Retina (tissue), 1 donor: Measurements from ENCODE around the gene ULK3.

ENCODE experiments used
- DNase-seq: peaks from one replicate; pipeline ENCODE4 v3.0.0-alpha.2; 2016

Gene ULK3

DNA sequence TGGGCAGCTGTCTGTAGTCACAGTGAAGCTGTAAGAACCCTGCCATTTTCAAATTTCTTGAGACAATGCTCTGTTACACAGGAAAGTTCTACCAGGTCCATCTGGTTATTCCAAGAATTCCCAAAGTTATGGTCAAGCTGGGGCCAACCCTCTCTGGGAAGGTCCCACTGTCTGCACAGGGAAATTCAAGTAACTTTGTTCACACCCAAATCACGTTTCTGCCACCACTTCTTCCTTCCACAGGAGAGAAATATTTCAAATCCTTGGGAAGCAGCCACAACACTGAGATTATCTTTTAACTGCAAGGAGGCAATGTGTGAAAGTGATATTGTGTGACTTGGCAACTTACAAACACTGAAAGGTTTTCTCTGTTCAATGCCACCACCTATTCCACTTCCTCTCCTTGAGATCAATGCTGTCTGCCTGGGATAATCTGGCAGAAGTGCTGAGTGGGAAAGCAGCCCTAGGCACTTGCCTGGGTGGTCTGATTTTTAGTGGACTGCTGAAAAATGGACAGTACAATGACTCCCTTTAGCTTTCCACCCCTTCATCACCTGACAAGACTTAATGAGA lies 24.6 kb upstream of the ULK3 start:
- no peak for DNase-seq

DNA sequence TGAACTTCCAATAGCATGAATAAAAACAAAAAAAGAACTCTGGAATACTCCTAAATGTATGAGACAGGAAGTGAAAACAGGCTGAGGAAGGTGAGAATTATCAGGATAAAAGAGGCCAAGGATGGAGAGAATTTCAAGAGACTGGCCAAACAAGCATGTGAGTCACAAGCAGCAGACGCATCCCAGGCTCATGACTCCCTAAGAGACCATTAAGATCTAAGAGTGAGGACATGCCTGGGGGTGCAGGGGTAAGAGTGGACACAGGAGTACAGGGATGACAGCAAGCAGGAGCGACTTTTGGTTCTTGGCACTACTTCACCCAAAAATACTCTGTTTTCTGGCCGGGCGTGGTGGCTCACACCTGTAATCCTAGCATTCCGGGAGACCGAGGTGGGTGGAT lies 23.1 kb upstream of the ULK3 start:
- DNase-seq, result no peak

DNA sequence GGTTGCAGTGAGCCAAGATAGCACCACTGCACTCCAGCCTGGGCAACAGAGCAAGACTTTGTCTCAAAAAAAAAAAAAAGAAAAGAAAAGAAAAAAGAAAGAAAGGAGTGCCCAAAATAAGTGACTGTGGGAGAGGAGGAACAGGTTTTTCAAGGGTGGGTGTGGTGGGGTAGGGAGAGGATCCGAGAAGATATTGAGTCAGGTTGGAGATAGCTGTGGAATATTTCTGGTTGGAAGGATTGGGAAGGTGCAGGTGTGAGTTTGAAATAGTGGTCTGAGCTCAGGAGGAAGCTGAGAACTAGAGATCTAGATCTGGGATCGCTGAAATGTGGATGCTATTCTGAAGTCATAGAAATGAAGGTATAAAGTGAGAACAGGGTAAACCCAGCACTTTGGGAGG lies 22.4 kb upstream of the ULK3 start:
- DNase-seq, result no peak

DNA sequence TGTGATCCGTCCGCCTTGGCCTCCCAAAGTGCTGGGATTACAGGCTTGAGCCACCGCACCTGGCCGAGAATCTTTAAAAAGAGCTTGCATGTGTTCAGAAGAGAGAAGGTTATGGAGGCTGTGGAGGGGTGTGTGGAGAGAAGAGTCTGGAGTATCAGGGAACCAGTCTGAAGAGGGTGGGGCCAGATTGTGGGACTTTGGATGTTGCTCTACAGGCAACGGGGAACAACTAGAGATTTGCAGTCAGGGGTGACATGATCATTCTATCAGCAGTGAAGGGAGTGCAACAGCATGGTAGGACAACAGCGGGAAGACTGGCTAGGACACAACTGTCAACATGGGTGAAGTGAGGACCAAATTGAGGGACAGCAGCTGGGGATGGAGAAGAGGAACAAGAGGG lies 21.3 kb upstream of the ULK3 start:
- no peak for DNase-seq

DNA sequence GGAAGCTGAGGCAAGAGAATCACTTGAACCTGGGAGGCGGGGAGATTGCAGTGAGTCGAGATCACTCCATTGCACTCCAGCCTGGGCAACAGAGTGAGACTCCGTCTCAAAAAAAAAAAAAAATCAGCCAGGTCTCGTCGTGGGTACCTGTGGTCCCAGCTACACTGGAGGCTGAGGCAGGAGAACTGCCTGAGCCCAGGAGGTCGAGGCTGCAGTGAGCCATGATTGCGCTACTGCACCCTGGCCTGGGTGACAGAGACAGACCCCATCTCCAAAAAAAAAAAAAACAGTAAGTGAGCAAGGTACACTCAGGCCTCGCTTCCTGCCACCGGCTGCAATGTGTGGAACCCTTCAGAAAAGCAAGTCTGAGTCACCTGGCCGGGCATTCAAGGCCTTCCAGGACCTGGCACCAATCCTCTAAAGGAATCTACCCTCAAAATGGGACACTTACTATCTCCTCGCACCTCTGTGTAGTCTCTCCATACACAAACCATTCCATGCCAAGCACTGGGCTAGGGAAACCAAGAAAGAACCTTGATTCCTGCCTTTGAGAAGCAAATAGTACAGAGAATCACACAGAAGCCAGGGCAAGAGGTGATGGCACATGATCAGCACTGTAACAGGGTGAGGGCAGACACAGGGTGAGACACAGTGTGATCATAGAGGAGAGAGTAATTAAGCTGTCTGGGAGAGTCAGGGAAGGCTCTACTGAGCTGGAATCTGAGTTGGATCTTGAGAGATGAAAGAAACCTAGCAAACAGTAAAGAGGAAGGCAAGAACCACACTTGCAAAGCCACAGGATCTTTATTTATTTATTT lies 20.5 kb upstream of the ULK3 start:
- DNase-seq, result no peak

DNA sequence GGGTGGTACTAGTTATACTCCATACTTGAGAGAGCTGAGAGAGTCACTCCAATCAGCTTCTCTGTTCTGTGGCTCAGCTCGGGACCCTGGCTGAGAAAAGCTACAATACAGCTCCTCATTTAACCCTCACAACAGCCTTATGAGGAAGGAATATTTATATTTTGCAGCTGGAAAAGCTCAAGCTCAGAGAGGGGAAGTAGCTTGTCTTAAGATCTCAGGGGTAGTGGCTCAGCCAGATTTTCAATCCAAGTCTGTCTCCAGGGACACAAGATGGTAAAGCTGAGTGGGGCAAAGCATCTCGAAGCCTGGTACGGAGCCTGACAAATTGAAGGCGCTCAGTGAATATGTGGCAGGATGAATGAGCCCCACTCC lies 15.4 kb upstream of the ULK3 start:
- no peak for DNase-seq

DNA sequence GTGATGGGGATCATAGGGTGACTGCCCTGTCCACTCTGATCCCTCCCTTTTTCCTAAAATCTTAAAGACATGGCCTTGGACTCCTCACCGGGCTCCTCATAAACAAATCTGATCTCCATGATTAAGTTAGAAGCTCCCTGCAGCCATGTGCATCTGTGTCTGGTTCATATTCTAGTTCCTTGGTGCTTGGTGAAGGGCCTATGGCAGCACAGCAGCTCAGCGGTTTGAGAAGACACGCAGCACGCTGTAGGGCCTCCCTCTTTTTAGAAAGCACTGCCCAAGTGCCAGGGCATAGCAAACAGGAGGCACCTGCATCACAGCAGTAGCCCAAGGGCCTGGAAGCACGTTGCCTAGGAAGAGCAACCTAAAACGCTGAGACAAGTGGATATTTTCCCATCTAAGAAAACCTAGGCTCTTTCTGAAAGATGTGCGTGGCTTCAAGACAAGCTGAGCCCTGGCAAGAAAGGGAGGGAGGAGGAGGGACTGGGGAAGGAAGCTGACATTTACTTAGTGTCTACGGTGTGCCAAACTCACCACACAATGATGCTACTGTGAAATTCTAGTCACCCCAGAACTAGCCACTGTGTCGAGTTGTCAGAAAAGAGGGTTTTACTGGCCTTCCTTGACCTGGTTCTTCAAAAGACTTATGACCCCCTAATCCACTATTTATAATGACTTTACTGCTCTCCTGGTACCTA lies 14.9 kb upstream of the ULK3 start:
- DNase-seq, result no peak

DNA sequence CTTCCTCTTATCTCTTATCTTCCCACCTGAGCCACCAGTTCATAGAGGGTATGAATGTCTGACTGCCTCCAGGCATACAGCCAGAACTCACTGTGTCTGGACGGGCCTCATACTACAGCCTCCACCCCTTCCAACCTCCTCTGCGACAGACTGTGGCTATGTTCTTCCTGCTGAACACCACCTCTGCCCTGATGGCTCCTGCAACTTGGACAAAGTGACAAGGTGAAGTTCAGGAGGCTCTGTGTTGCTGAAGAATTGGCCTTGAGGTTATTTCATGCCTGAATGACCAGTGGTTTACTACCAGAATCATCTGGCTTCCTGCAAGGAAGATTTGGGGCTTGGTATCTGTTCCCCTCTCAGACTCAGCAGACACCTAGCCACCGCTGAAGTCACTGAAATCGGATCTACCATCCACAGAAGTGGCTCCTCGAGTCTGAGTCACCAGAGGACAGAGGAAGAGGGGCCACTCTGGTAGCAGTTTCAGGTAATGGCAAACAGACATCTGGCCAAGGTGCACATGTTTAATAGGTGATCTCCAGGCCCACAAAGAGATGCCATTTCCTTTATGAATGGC lies 14.2 kb upstream of the ULK3 start:
- no peak for DNase-seq

DNA sequence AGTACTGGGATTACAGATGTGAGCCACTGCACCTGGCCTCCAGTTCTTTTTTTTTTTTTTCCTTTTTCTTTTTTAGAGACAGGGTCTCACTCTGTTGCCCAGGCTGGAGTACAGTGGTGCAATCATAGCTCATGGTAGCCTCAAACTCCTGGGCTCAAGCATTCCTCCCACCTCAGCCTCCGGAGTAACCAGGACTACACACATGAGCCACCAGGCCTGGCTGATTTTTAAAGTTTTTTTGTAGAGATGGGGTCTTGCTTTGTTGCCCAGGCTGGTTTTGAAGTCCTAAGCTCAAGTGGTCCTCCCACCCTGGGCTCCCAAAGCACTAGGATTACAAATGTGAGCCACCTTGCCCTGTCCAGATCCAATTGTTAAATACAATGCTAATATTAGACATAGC lies 13.6 kb upstream of the ULK3 start:
- no peak for DNase-seq

DNA sequence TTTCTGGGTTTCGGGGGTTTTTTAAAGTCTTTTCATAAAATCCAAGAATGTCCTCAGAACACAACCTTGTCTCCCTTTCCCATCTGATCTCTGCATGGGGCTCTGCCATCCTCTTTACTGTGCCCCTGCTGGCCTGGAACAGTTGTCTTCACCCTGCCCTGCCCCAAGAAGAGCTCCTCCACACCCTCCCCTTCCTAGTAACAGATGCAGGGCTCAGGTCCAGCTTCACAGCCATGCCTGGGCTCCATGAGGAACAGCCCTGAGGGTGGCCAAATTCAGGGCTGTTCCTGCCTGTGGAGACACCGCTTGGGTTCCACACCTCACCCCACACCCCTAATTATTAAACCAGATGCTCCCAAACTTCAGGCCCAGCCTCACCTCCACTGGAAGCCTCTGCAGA lies 12.9 kb upstream of the ULK3 start:
- no peak for DNase-seq

DNA sequence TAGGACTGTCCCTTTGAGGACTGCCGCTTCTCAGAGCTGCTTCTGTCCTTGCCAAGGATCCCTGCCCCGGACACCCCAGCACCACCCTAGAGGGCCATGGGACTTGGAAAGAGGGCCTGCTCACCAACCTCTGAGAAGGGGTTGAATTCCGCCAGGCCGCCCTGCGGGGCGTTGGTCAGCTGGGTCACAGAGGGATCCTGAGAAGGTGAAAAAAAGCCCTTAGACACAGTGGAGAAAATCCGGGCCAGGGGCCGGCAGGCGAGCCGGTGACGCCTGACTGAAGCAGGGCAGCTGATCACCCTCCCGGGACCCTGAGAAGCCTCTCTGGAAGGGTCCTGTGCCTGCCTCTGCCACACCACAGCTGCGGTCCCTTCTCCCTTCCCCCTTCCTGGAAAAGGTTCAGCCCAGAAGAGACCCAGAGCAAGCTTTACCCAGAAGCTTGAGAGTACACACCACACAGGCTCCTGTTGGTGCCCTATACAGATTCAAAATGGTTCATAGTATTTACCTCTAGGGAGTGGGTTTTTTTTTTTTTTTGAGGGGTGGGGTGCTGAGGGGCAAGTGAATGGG lies 11.6 kb upstream of the ULK3 start:
- DNase-seq, result no peak

DNA sequence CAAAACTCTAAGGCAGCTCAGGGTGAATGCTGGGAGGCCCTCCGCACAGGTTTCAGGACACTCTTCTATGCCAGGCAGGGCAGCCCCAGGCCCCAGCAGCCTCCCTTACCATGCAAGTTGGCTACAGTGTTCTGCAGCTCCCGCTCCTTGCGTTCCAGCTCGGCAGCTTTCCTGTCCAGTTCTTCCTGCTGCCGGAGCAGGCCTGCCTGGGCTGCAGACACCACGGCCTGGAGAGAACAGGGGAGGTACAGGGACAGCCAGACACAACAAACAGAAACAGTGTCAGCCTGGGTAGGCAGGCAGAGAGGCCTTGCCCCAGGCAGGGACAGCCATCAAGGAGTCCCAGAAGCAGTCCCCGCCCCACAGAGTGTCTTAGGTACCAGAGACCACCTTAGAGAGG lies 9.0 kb upstream of the ULK3 start:
- DNase-seq, result no peak

DNA sequence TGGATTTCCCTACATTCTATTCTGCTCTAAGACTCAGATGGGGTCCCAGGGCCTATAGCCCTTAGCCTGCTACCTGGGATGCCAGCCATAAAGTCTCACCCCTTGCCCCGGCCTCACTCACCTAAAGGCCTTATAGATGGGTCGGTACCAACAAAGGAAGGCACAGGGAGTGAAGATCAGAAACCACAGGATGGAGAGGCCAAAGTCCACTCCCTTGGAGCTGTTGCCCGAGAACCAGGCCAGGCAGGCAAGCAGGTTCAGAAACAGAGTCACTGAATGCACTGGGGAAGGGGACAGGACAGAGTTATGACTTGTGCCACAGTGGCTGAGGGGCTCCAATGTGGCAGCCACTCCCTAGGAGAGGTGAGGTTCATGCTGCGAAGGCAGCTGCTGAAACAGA lies 7.4 kb upstream of the ULK3 start:
- DNase-seq, result no peak

DNA sequence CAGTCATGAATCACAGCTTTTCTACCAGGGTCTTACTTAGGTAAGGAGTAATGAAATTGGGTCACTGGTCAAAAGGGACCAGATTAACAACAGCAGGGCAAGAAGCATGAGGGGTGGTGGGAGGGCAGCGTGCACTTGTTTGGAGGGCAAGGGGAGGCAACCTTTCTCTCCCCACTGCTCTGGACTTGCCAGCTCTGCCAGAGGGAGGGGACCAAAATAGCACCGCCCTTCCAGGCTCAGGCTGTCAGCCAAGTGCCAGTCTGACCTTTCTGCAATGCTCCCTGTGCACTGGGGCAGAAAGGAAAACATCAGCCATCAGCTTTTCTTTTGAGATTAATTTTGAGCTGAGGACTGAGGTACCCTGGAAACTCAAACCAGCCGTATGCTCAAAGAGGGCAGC lies 4.5 kb upstream of the ULK3 start:
- no peak for DNase-seq

DNA sequence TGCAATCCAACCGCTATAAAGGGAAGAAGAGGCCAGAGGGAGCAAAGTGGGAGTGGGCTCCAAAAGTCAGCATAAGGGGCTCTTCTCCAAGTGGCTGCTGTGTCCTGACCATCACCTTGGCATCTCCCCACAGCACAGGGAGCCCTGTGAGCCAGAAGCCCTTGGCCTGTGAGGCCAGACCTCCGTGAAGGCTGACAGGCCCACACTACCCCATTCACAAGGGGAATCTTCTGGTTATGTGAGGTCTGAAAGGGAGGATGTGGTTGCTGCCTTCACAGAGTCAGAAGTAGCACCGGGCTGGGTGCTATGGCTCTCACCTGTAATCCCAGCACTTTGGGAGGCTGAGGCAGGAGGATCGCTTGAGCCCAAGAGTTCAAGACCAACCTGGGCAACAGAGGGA lies 2.6 kb upstream of the ULK3 start:
- DNase-seq, result no peak

DNA sequence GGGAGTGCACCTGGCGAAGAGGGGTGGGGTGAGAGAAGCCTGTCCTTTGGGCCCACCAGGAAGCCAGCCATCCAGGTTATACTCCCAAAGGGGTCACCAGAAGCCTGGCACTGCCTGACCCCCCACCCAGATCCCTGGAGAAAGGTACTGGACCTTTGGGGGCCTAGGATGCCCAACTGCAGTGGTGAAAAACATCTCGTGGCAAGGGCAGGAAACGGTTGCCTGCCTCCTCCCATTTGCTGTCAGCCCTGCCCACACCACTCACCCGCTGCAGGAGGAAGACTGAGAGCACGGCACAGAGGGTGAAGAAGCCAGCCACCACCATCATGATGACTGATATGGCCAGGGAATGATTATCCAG lies 2.2 kb upstream of the ULK3 start:
- DNase-seq, result no peak

DNA sequence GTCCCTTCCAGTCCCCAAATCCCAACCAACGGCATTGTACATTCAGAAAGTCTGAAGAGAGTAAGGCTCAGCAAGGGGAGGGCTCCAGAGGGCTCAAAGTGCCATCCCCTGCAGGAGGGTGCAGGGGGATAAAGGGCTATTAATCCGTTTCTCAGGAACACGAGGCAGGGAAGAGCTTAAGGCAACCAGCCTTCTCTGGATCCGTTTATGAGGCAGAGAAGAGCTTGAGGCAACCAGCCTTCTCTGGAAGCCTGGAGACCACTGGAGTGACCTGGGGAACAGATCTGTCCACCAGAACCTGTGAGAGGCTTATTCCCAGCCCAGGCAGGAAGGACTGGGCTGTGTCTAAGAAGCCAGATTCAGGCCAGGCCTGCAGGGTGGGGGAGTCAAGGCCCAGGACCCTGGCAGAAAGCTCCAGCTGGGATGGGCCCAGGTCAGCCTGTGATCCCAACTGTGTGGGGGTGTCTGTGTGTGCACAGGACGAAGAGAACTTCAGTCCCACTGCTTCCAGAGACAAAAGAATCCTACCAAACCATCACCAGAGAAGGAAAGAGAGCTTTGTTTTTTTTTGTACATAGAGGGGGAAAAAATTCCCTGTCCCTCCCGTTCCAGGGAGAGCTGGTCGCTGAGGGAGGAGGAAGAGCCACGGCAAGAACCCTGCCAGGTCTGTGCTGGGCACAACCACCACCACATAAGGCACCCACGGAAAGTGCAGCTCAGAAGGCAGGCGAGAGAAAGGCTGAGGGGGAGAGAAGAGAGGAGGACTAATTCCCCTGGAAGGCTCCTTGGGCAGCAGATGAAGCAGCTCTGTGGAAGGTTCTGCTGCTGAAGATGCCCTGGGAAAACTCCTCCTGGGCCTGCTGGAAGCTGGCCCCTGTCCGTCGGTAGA lies 1.6 kb upstream of the ULK3 start:
- DNase-seq, result no peak

DNA sequence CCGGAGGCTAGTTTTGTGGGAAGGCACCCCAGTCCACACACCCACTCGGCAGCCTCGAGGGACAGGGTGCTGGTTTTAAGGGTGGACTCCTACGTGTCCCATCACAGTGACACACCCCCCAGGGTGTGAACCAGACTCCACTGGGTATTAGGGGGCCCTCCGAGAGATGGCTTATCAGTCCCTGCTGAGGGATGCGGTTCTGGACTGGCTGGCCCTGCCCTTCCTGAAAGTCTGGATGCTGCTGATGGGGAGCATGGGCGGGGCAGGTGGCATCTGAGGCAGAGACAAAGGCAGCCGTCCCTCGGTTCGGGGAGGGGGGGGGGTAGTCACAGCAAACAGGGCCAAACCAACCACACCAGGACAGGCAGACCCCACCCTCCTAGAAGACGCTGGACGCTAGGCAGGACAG lies 939 bp upstream of the ULK3 start:
- DNase-seq, result peak; percentile 35

DNA sequence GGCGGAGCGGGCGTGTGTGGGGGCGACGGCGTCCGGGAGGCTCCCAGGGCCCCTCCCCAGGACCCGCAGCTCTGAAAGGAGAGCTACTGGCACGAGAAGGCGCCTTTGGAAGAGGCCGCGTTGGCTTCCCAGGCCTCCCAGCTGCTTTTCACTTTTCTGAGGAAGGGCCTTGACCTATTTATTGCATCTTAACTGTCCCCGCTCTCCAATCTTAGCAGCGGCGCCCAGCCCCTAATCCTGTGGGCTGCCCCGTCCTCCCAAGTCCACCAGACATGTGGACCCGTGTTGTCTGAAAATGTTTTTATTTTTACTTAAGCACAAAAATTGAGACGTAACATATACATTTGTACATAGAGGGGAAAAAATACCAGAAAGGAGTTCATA lies 481 bp upstream of the ULK3 start:
- no peak for DNase-seq

DNA sequence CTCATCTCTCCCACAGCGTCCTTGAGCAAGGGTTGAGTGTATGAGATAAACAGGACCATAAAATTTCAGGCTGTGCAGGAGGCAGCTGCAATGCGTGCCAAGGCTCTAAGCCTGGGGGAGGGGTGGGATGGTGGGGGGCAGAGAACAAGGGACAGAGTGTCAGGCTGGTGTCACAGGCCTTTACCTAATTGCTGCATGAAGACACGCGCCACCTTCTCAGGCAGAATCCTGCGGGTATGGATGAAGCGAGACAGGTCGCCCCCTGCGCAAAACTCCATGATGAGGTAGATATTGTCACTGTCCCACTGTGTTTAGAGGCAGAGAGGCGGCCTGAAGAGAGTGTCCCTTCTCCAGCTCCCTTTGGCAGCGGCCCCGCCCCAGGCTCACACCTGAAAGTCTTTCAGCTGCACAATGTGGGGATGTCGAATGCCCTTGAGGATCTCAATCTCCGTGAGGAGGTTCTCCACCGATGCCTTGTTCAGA lies 1.0 kb downstream of the ULK3 start:
- no peak for DNase-seq

DNA sequence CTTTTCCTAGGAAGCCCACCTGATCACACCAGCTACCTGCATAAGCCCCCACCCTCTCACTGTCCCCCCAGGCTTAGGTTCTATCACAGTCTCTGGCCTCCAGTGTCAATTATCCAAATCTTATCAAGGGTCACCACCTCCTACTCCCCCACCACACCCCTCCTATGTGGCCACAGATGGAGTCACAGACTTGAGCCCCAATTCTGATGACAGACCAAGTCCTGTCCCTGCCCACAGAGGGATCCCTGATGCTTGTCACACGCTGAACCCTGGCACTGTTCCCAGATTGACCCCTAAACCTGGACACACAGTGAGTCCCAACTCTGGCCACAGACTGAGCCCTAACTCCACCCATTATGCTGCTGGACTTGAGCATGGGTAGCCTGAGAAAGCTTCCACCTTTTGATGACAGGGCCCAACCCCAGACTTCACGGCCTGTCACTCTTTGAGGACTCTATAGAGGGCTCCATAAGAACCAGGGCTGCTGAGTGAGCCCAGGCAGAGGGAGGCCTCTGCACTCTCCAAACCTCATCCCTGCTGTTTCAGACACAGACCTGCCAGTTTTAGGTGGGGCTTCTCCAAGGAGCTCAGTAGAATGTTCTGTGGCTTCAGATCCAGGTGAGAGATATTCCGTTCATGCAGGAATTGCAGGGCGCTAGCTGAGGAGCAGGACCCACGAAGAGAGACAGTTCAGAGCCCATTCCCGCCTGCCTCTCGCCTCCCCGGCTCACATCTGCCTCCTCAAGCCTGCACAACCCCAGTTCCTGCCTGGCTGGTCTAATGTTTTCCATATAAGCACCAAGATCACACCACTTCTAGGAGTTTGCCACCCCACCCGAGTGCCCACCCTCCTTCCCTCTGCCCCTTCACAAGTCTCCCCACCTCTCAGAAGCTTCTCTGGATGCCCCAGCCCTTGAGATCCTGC lies 1.8 kb downstream of the ULK3 start:
- no peak for DNase-seq
